Loucy (cell line): ENCODE results near the gene MYH14.

Experiments
- CTCF ChIP-seq: fragments of 200-600 bp; sonication (generic); conservative IDR thresholded peaks from 2 replicates; pipeline ENCODE4 v1.5.1; 2014; ENCODE audit warnings: mild to moderate bottlenecking, antibody characterized with exemption, low read length
- EZH2phosphoT487 ChIP-seq: fragments of 200-600 bp; IDR thresholded peaks from 2 replicates; pipeline ENCODE4 v1.6.1; 2018; ENCODE audit warnings: antibody characterized with exemption, mild to moderate bottlenecking, moderate library complexity, borderline replicate concordance

DNA sequence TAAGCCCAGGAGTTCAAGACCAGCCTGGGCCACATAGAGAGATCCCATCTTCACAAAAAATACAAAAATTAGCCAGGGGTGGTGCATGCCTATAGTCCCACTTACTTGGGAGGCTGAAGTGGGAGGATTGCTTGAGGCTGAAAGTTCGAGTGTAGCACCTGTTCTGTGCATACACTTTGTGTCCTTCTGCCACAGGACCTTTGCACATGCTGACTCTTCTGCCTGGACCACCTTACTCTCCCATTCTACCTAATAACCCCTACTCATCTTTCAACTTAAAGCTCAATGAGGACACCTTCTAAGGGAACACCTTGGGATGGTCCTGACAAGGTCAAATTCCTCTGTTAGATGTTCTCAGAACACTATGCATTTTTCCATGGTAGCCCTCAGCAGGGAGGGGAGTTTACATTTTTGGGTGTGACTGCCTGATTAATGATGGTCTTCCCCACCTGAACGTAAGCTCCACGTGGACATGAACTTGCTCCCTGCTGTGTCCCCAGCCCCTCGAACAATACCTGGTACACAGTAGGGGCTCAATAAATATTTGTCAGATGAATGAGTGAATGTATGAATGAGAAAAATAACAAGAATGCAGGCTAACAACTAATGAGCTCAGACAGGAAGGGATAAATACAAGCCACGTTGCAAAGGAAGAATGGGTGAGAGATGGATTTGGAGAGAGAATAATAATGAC is 29.2 kb upstream of the MYH14 start:
- no peak for TF ChIP-seq CTCF
- no peak for TF ChIP-seq EZH2phosphoT487
